HG02973 (cell line): ENCODE data around the gene OR5B3.
"Not testable (repeated sequence)": the region's sequence is repeated elsewhere in the genome, so short reads cannot be mapped to it uniquely, and the experiment has no call there.

Source experiments
- ATAC-seq: cut with Tn5 transposase; IDR thresholded peaks from one replicate; pipeline ENCODE4 v1.9.1; 2021; ENCODE audit warnings: moderate library complexity; ENCODE audit not compliant: unreplicated experiment

The OR5B3 gene

DNA sequence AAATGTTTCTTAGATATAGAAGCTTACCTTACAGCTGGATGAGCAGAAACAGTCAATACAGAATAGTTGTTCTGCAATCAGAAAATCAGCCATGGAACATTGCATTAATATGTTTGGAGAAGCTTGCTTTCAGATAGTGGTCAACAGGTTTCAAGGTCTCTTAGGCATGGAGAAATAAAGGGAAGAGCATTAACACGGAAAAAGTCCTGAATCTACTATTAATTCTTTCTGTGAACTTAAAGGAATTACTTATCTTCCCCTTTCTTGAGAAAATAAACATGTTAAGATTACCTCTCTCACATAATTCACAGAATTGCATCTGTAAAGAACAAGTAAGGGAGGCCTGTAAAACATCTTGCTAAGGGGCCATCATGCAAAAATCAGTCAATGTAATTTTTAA, at the start of gene OR5B3:
TSS of gene OR5B3 (minus strand) at position 101 of the 400 bp plus-strand sequence. CDS start 3,465 bp downstream, outside the sequence.
- ATAC-seq: no peak

DNA sequence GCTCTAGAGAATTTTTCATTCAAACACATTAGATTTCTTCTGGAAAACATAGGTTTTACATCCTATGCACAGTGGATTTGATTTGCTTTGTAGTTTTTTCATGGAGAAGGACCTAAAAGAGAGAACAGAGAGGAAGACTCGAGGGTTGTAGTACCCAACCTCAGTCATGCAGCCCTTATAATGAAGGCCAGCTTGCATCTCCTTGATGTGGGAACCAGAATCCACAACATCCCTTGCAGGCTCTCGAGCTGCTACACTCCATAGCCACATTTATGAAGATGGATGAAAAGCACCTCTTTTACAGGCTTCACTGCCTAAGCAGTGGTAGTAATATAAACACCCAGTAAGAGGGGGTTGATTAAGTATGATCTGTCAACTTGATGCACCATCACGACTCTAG, 44.9 kb upstream of the OR5B3 start:
- ATAC-seq: no peak

DNA sequence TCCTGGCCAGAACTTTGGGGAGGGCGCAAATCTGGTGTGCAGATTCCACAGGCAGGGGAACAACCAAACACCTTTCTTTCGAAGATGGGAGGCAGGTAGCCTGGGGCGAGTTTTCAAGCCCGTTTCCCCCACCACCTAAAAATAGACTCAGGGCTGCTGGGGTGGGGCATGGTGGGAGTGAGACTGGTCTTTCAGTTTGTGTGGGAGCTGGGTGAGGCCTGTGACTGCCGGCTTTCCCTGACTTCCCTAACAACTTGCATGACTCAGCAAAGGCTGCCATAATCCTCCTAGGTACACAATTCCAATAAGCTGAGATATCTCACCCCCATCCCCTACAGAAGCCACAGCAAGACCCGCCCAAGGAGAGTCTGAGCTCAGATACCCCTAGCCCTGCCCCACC, 39.6 kb upstream of the OR5B3 start:
- no peak for ATAC-seq

DNA sequence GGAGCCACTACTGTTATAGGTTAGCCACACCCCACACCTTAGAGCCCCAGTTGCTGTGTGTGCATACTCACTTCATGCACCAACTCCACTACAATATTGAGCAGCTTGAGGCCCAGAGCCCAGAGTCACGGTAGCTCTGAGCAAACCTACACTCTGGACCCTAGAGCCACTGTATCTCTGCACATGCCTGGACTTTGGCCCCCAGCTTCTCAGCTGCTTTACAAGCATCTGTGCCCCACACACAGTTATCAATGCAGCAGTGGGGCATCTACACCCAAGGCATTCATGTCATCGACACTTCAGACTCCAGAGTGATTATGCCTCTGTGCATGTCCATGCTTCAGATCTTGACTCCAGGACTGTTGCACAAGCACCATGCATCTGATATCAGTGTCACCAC, 37.6 kb upstream of the OR5B3 start:
- ATAC-seq: no peak

DNA sequence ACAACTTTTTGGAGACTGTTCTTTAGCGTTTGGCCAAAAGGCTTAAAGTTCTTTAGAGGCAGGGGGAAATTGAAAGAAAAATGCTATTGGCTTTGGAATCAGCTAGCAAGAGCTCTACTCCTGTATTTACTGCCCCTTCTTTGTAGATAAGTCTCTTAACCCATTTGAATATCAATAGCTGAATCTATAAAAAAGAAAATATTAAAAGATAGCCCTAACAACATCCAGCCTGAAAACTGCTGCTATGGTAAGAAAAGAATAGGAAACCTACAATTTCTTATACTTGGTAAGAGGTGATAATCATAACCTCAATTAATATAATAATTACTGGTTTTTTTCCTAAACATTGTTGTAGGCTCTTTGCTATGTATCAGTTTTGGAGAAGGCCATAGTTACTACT, 35.5 kb upstream of the OR5B3 start, which contains the start of gene OR5B12:
TSS of gene OR5B12 (minus strand) at position 101 of the 400 bp plus-strand sequence. CDS start 2,085 bp downstream, outside the sequence.
- no peak for ATAC-seq

DNA sequence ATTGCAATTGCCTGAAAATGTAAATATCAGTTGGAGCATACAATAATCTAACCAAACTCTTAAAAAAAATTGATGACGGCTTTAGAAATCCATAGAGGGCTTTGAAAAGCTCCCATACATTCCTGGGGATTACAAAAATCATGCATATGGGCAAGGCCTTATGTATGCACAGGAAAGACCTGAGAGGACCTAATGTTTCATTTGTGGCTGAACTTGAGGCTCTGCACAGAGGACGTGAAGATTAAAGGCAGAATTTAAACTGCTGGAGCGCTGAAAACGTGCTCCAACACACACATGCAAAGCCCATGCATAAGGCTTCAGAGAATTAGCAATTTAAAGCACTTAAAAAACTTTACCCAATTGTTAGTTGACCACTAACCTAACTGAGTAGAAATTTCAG, 31.8 kb upstream of the OR5B3 start:
- ATAC-seq: no peak

DNA sequence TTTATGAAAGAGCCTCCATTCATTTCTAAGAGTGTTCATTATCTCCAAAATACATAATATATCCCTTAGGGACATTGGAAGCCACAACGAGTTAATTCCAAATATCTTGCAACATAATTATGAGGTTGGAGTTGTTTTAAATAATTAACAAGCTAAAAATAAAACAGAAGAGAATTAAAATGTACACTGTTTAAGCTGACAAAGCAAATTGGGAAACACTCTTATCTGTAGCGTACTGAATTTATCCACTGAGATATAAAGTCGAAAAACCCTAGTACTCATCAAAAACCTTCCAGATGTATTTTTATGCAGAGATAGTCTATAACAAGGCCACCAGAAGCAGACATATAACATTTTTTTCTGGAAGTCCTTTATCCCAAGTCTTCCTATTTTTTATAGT, 27.5 kb upstream of the OR5B3 start:
- no peak for ATAC-seq

DNA sequence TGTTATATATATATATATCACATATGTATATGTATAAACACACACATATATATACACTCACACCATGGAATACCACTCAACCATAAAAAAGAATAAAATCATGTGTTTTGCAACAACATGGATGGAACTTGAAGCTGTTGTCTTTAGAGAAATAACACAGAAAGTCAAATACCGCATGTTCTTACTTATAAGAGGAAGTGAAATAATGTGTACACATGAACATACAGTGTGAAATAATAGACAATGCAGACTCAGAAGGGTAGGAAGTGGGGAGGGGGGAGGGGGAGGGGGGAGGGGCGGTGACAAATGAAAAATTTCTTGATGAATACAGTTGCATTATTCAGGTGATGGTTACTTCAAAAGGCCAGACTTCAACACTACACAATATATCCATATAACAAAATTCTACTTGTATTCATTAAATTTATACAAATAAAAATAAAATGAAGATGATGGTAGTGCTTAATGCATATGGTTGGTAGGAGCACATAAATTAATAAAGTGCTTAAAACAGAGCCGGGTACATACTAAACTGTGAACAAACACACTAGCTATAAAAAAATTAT, 27.0 kb upstream of the OR5B3 start:
- ATAC-seq: peak; percentile 72

DNA sequence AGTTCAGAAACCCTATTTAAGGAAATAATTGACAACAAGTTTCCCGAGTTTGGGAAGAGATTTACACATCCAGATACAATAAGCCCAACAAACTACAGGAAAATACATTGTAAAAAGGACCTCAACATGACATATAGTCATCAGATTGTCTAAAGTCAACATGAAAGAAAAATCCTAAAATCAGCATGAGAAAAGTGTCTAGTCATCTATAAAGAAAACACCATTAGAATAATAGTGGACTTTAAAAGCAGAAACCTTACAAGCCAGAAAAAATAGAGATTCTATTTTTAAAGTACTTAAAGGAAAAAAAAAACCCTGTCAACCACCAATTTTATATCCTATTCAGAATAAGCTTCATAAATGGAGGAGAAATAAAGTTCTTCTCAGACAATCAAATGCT, 22.6 kb upstream of the OR5B3 start:
- no peak for ATAC-seq

DNA sequence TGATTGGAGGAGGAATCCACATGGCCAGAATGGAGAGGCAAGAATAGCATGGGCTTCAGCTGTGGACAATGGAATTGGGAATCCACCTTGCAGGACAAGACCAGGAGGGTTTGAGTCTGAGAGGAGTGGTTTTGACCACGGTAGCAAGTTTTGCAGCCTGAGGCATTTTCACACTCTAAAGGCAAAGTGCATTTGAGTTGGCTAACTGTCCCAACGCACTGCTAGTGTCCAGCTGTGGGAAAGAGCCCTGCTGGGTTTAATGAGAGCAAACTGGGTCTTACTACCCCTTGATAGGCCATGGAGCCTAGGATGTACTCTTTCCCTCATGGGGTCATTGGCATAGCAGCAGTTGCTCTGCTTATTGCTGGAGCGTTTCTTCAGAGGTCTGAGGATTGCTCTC, 21.3 kb upstream of the OR5B3 start, which contains the start of gene OR5B2:
TSS of gene OR5B2 (minus strand) at position 101 of the 400 bp plus-strand sequence. CDS start 4,860 bp downstream, outside the sequence.
- ATAC-seq: no peak

DNA sequence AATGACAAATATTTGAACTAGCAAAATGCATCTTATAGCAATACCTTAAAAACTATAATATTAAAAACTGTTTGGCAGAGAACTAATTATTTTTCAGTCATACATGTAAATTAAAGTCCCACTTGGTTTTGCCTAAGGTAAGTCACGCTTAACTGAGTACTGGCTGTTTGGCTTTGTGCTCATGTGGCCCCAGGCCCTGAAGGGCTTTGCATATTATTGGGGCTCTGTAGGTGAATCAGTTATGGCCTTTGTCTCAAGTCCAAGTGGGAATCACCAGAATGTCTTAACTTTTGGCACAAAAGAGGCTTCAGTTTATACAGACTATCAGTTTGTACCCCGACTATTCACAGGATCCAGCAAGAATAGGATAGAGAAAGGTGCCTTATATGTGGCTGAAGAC, 7.1 kb downstream of the OR5B3 start:
- ATAC-seq: not testable (repeated sequence)

DNA sequence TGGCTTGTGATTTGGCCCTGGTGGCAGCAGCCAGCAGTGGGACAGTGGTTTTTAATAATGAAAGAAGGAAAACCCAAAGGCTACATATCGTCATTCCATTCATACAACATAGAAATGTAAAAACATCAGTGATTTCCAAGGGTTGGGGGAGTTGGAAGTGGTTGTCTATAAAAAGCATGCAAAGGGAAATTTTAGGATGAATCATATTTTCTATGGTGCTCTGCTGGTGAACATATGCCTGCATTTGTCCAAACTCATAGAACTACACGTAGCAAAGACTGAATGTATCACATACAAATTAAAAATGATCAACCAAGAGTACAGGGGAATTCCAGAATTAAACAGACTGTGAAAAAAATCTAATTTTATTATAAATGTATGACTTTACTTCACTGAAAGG, 11.1 kb downstream of the OR5B3 start:
- no peak for ATAC-seq

DNA sequence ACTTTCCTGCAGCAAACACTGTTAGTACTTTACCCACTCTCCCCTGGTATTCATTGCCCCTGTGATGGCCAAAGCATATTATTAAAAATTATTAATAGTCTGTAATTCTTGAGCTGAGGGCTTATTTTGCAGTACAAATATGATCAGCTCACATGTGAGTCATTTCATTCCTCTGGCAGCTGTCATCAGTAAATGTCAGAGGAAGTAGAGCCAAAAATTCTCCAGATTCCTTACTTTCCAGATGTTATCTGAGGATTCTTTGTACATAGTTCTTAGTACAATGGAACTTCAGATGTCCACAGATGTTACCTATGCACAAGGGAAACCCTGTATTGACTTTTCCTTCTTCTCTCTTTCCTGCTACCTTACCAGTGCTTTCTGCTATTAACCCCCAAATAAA, 12.5 kb downstream of the OR5B3 start:
- no peak for ATAC-seq

DNA sequence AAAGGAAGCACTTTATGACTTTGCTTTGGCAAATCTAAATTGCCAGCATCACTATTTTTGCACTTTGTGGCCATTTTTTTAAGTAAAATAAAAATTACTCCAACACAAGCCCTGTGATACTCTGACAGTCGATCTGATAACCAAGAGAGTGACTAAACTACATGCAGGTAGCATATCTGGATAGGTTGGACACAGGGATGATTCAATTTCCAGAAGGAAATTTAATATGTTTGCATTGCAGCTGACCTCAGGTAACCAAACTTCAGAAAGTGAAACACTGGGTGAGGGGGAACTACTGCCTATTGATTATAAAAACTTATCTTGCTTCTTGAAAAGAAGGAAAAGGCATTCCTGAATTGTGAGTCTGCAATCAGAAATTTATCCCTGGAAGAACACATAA, 13.9 kb downstream of the OR5B3 start:
- ATAC-seq: no peak

DNA sequence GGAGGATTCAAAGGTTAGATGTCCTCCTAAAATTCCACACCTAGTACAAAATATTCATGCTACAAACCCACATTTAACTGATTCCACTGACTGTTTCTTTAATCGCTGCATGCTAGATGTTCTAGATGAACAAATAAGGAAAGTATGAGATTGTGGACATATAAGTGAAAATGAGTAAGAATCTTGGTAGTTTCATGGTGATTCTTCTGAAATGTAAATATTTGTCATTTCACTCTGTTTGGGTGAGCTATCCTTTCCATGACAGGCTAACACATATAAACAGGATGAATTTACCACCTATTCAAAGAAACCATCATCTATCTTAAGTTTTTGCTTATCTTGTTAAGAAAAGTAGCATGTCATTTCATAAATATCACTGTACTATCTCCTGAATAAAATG, 14.8 kb downstream of the OR5B3 start:
- ATAC-seq: no peak

DNA sequence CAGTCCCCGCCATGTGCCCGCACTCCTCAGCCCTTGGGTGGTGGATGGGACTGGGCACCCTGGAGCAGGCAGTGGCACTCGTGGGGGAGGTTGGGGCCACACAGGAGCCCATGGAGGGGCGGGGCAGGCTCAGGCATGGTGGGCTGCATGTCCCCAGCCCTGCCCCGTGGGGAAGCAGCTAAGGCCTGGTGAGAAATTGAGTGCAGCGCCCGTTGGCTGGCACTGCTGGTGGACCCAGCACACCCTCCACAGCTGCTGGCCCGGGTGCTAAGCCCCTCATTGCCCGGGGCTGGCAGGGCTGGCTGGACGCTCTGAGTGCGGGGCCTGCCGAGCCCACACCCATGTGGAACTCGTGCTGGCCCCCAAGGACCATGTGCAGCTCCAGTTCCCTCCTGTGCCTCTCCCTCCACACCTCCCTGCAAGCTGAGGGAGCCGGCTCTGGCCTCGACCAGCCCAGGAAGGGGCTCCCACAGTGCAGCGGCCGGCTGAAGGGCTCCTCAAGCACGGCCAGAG, 16.1 kb downstream of the OR5B3 start:
- no peak for ATAC-seq

DNA sequence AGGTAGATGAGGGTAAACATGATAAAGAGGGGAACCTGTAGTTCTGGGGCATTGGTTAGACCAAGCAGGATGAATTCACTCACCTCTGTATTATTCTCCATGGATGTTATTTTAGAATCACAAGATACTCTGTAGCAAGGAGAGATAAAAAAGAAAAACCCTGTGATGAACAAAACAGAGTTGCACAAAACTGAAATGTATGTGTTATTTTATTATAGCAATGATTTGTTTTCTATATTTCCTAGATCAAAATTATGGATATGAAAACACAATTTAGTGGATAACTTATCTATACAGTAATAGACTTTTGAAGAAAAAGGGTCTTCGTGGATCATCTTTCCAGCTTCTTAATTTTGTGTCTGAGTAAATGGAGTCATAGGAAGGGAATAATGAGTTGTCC, 47.7 kb downstream of the OR5B3 start, which contains the start of gene OR5B17:
TSS of gene OR5B17 (minus strand) at position 101 of the 400 bp plus-strand sequence. CDS start at position 101, 0 bp downstream.
- no peak for ATAC-seq

DNA sequence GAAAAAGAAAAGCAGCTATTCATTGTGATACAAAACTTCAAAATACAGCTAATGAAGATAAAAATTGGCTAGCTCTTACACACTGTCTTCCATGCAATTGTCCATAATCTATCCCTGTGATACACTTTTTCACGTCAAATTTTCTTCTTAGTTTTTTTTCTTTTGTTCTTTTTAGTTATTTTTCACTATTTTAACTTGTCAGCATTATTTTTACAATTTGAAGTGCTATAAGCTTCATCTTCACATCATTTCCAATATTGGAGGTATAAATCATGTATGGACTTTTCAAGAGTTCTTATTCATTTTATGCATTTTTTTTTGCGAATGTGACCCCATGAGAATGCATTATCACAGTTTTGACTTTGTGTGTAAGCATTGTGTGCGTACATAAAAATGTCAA, 51.9 kb downstream of the OR5B3 start:
- ATAC-seq: no peak
